ENCODE measurements around the gene ABHD16A.

ABHD16A gene

DNA sequence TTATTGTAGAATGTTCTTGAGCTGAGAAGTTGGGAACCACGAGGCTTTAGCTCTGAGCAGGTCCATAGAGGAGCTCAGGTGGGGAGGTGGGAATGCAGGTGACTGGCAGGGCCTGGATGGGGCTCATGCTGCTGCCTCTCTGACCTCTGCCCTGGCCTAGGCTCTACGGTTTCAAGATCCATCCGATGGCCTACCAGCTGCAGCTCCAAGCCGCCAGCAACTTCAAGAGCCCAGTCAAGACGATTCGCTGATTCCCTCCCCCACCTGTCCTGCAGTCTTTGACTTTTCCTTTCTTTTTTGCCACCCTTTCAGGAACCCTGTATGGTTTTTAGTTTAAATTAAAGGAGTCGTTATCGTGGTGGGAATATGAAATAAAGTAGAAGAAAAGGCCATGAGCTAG is 33.4 kb downstream of the ABHD16A start, which contains the start of gene LY6G5B:
LY6G5B (plus strand) TSS at position 301 of the 400 bp plus-strand sequence. CDS start 975 bp downstream, outside the sequence.
- whole genome bisulfite sequencing: 88% methylated on average over 8 of the region's 8 CpGs

DNA sequence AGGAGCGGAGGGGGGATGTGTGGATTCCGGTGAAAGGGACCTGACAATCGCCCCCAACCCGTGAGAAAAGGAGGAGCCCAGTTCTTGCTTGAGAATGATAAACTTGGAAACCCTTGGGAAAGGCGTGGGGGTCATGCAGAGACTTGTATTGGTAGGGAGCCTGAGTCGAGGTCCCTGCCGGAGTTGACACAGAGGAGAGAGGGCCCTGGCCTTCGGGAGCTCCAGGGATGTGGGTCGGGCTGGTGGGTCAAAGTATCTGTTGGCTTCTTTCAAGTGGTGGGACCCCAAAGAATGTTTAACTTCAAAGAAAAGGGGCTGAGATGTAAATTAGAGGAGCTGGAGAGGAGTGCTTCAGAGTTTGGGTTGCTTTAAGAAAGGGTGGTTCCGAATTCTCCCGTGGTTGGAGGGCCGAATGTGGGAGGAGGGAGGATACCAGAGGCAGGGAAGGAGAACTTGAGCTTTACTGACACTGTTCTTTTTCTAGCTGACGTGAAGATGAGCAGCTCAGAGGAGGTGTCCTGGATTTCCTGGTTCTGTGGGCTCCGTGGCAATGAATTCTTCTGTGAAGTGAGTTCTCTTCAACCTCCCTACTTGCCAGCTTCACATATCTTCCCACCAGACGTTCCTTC is 36.7 kb downstream of the ABHD16A start:
- H2BK120ac ChIP-seq (ENCODE audit: low read depth, low read length): no peak overlapping the region
- peak overlapping the region; percentile 81 for H2BK5ac ChIP-seq (ENCODE audit: low read depth, low read length, poor library complexity, severe bottlenecking)
- peak overlapping the region; percentile 99 for H4K8ac ChIP-seq (ENCODE audit: low read length)
- peak overlapping the region; percentile 88 for H2BK15ac ChIP-seq (ENCODE audit: low read depth, poor library complexity, severe bottlenecking)
- peak overlapping the region; percentile 64 for H2AK5ac ChIP-seq (ENCODE audit: low read length, severe bottlenecking)
- 9% methylated on average over 15 of the region's 15 CpGs for WGBS
- peak overlapping the region; percentile 97 for H3K9ac ChIP-seq (ENCODE audit: low read length)
- H3K36me3 ChIP-seq (ENCODE audit: control insufficient read depth in 1 of 2, insufficient read depth in 2 of 2, low read depth in 1 of 2, low read length in 2 of 2): peaks cover 58 to 69% of the 10 kb centered on the region in 2 experiments
- H3K27me3 ChIP-seq (ENCODE audit: control insufficient read depth in 1 of 2, insufficient read depth in 1 of 2, low read length in 2 of 2): no peaks in the 10 kb centered on the region
- H2BK12ac ChIP-seq (ENCODE audit: low read length in 2 of 2): no peak overlapping the region
- peak overlapping the region in 1 of 2 experiments; percentile 87 for H3K14ac ChIP-seq (ENCODE audit: low read length in 2 of 2)
- peak overlapping the region; percentile 96 to 99 for H3K18ac ChIP-seq (ENCODE audit: low read depth in 1 of 2, low read length in 2 of 2)
- peaks cover 39% of the 10 kb centered on the region for H3K79me1 ChIP-seq (replicated peaks; ENCODE audit: low read length, poor library complexity, severe bottlenecking)
- H2AFZ ChIP-seq (ENCODE audit: low read depth, low read length): peak overlapping the region; percentile 73
- H3K23ac ChIP-seq (ENCODE audit: low read length in 2 of 2): peak overlapping the region; percentile 38 to 86
- peak overlapping the region; percentile 73 for H3K27ac ChIP-seq (ENCODE audit: low read length, poor library complexity, severe bottlenecking)
- H3K4me3 ChIP-seq (ENCODE audit: insufficient read depth in 1 of 2, low read depth in 1 of 2, low read length in 2 of 2): peak overlapping the region; percentile 97 to 99
- peak; percentile 27 for DNase-seq
- H3K4me1 ChIP-seq (ENCODE audit: control insufficient read depth, insufficient read depth, low read depth, low read length): peaks cover 18% of the 10 kb centered on the region
- peak overlapping the region; percentile 84 for H3K4me2 ChIP-seq (ENCODE audit: low read length, poor library complexity, severe bottlenecking)
- peak overlapping the region; percentile 95 for H4K91ac ChIP-seq (ENCODE audit: low read length)
- peak overlapping the region; percentile 94 for H3K4ac ChIP-seq (ENCODE audit: low read depth in 1 of 2, low read length in 2 of 2)
- H3K9me3 ChIP-seq (ENCODE audit: control insufficient read depth, low read length): no peaks in the 10 kb centered on the region

More for the DNA sequence above, 33.4 kb downstream of the ABHD16A start, which contains the start of gene LY6G5B:
- Histone ChIP-seq H3K27ac (ENCODE audit: low read length, poor library complexity, severe bottlenecking) (no peak within 1 kb of the TSS), H3K14ac (ENCODE audit: low read length in 2 of 2) (no peak within 1 kb of the TSS), H2BK15ac (ENCODE audit: low read depth, poor library complexity, severe bottlenecking) (no peak within 1 kb of the TSS), H3K79me1 (replicated peaks; ENCODE audit: low read length, poor library complexity, severe bottlenecking) (peaks cover 35% of the 10 kb centered on the region), H3K27me3 (ENCODE audit: control insufficient read depth in 1 of 2, insufficient read depth in 1 of 2, low read length in 2 of 2) (no peaks in the 10 kb centered on the region), H4K8ac (ENCODE audit: low read length) (no peak within 1 kb of the TSS), H2BK5ac (ENCODE audit: low read depth, low read length, poor library complexity, severe bottlenecking) (no peak within 1 kb of the TSS), H2BK120ac (ENCODE audit: low read depth, low read length) (no peak within 1 kb of the TSS), H3K4me2 (ENCODE audit: low read length, poor library complexity, severe bottlenecking) (no peak within 1 kb of the TSS), H2AK5ac (ENCODE audit: low read length, severe bottlenecking) (no peak within 1 kb of the TSS), H3K9me3 (ENCODE audit: control insufficient read depth, low read length) (no peaks in the 10 kb centered on the region), H3K18ac (ENCODE audit: low read depth in 1 of 2, low read length in 2 of 2) (no peak within 1 kb of the TSS), H3K4me3 (ENCODE audit: insufficient read depth in 1 of 2, low read depth in 1 of 2, low read length in 2 of 2) (no peak within 1 kb of the TSS), H3K9ac (ENCODE audit: low read length) (no peak within 1 kb of the TSS), H3K4me1 (ENCODE audit: control insufficient read depth, insufficient read depth, low read depth, low read length) (peaks cover 4% of the 10 kb centered on the region), H2BK12ac (ENCODE audit: low read length in 2 of 2) (no peak within 1 kb of the TSS), H3K23ac (ENCODE audit: low read length in 2 of 2) (no peak within 1 kb of the TSS), H3K36me3 (ENCODE audit: control insufficient read depth in 1 of 2, insufficient read depth in 2 of 2, low read depth in 1 of 2, low read length in 2 of 2) (peaks cover 68 to 75% of the 10 kb centered on the region in 2 experiments), H4K91ac (ENCODE audit: low read length) (no peak within 1 kb of the TSS), H3K4ac (ENCODE audit: low read depth in 1 of 2, low read length in 2 of 2) (no peak within 1 kb of the TSS), H2AFZ (ENCODE audit: low read depth, low read length) (no peak within 1 kb of the TSS)
- DNase-seq: no peak

DNA sequence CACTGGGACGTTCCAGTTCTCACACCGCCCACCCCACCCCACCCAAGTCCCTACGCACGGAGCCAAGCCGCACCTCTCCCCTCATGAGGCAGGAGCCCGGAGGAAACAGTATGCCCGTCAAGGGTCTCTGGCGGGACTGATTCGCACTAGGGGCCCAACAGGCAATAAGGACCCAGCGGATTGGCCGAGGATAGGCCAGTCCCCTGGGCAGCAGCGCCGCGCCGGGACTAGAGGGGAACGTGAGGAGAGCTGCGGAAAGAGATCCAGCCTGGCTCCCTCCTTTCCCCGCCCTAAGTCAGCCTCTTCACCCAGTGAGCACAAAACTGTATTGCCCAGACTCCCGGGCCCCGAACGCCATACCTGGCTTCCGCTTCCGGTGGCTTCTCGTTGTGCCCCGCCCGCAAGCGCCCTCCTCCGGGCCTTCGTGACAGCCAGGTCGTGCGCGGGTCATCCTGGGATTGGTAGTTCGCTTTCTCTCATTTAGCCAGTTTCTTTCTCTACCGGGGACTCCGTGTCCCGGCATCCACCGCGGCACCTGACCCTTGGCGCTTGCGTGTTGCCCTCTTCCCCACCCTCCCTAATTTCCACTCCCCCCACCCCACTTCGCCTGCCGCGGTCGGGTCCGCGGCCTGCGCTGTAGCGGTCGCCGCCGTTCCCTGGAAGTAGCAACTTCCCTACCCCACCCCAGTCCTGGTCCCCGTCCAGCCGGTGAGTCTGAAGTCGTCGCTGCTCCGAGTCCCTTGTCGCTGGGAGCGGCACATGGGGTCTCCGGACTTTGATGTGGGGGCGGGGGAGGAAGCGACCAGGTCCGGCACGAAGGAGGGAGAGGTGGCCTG is 37.4 kb downstream of the ABHD16A start, which contains the start of gene CSNK2B:
CSNK2B (plus strand) TSS at position 580 of the 836 bp plus-strand sequence. CDS start 752 bp downstream, outside the sequence.
- Histone ChIP-seq H3K4me3 (ENCODE audit: insufficient read depth in 1 of 2, low read depth in 1 of 2, low read length in 2 of 2) (peak within 1 kb of the TSS; percentile 97 to 99), H3K4ac (ENCODE audit: low read depth in 1 of 2, low read length in 2 of 2) (peak within 1 kb of the TSS; percentile 94), H2BK5ac (ENCODE audit: low read depth, low read length, poor library complexity, severe bottlenecking) (peak within 1 kb of the TSS; percentile 81), H3K27ac (ENCODE audit: low read length, poor library complexity, severe bottlenecking) (peak within 1 kb of the TSS; percentile 89), H2BK15ac (ENCODE audit: low read depth, poor library complexity, severe bottlenecking) (peak within 1 kb of the TSS; percentile 88), H4K8ac (ENCODE audit: low read length) (peak within 1 kb of the TSS; percentile 99), H3K79me1 (replicated peaks; ENCODE audit: low read length, poor library complexity, severe bottlenecking) (peaks cover 36% of the 10 kb centered on the region), H3K4me2 (ENCODE audit: low read length, poor library complexity, severe bottlenecking) (peak within 1 kb of the TSS; percentile 90), H2BK120ac (ENCODE audit: low read depth, low read length) (peak within 1 kb of the TSS; percentile 19), H3K27me3 (ENCODE audit: control insufficient read depth in 1 of 2, insufficient read depth in 1 of 2, low read length in 2 of 2) (no peaks in the 10 kb centered on the region), H3K9ac (ENCODE audit: low read length) (peak within 1 kb of the TSS; percentile 97), H3K23ac (ENCODE audit: low read length in 2 of 2) (peak within 1 kb of the TSS; percentile 38 to 86), H3K18ac (ENCODE audit: low read depth in 1 of 2, low read length in 2 of 2) (peak within 1 kb of the TSS; percentile 96 to 99), H4K91ac (ENCODE audit: low read length) (peak within 1 kb of the TSS; percentile 95), H3K4me1 (ENCODE audit: control insufficient read depth, insufficient read depth, low read depth, low read length) (peaks cover 22% of the 10 kb centered on the region), H2BK12ac (ENCODE audit: low read length in 2 of 2) (peak within 1 kb of the TSS in 1 of 2 experiments; percentile 21), H3K36me3 (ENCODE audit: control insufficient read depth in 1 of 2, insufficient read depth in 2 of 2, low read depth in 1 of 2, low read length in 2 of 2) (peaks cover 51 to 61% of the 10 kb centered on the region in 2 experiments), H3K9me3 (ENCODE audit: control insufficient read depth, low read length) (no peaks in the 10 kb centered on the region), H3K14ac (ENCODE audit: low read length in 2 of 2) (peak within 1 kb of the TSS in 1 of 2 experiments; percentile 90), H2AK5ac (ENCODE audit: low read length, severe bottlenecking) (peak within 1 kb of the TSS; percentile 64), H2AFZ (ENCODE audit: low read depth, low read length) (peak within 1 kb of the TSS; percentile 74)
- peak; percentile 98 for DNase-seq
- 0% methylated on average over 53 of the region's 63 CpGs for WGBS

Data from mesenchymal stem cell (in vitro differentiated cells and primary cell).